Measurements from ENCODE around the gene IRF2BP2.

Gene IRF2BP2

GRCh38 chr1:234611225-234611846 lies 1.4 kb upstream of the IRF2BP2 start (continued):
- TF ChIP-seq ZBTB49 (tag by site-specific recombination; IDR thresholded peaks at IDR 0.05; ENCODE audit: low read depth): no peak
- TF ChIP-seq ZNF18 (tag by site-specific recombination; IDR thresholded peaks at IDR 0.05): peak; percentile 17; the same call in 1 of the 2 replicates
- TF ChIP-seq IKZF3 (tag by site-specific recombination; IDR thresholded peaks at IDR 0.05): no peak
- TF ChIP-seq YY1 (tag by site-specific recombination; IDR thresholded peaks at IDR 0.05): no peak
- no peak for TF ChIP-seq ZNF701 (tag by site-specific recombination; IDR thresholded peaks at IDR 0.05)
- TF ChIP-seq ZNF548 (tag by site-specific recombination; IDR thresholded peaks at IDR 0.05): no peak
- no peak for TF ChIP-seq MZF1 (tag by site-specific recombination; IDR thresholded peaks at IDR 0.05; ENCODE audit: borderline replicate concordance)
- TF ChIP-seq ZNF341 (tag by site-specific recombination; IDR thresholded peaks at IDR 0.05; ENCODE audit: low read depth): no peak; the same call in 1 of the 2 replicates
- TF ChIP-seq ZIC2 (tag by site-specific recombination; IDR thresholded peaks at IDR 0.05): no peak; the same call in 1 of the 2 replicates
- 0 out of 2 replicates have a peak, but pooled peaks have one; percentile 9 for TF ChIP-seq OVOL3 (tag by site-specific recombination; IDR thresholded peaks at IDR 0.05)
- no peak for TF ChIP-seq BCL6B (tag by site-specific recombination; IDR thresholded peaks at IDR 0.05)
- TF ChIP-seq MYNN (tag by site-specific recombination; IDR thresholded peaks at IDR 0.05; ENCODE audit: borderline replicate concordance): peak; percentile 94
- TF ChIP-seq ZNF16 (tag by site-specific recombination; IDR thresholded peaks at IDR 0.05; ENCODE audit: low read depth): no peak
- no peak for TF ChIP-seq ZNF280D (tag by site-specific recombination; IDR thresholded peaks at IDR 0.05)
- peak; percentile 30 for TF ChIP-seq ZNF184 (tag by site-specific recombination; IDR thresholded peaks at IDR 0.05)
- no peak for TF ChIP-seq ZNF624 (tag by site-specific recombination; IDR thresholded peaks at IDR 0.05)
- TF ChIP-seq PRDM1 (tag by site-specific recombination; IDR thresholded peaks at IDR 0.05): peak; percentile 88
- TF ChIP-seq ZNF837 (tag by site-specific recombination; IDR thresholded peaks at IDR 0.05): no peak
- TF ChIP-seq SCRT2 (tag by site-specific recombination; IDR thresholded peaks at IDR 0.05): no peak
- no peak for TF ChIP-seq ZBTB11 (tag by site-specific recombination; conservative IDR thresholded peaks at IDR 0.05; ENCODE audit: low read depth)
- no peak for TF ChIP-seq ZNF133 (tag by site-specific recombination; IDR thresholded peaks at IDR 0.05)
- no peak for TF ChIP-seq PBX3 (CRISPR knock-in tag; IDR thresholded peaks at IDR 0.05)
- peak; percentile 65 for TF ChIP-seq ZNF843 (tag by site-specific recombination; IDR thresholded peaks at IDR 0.05)
- no peak for TF ChIP-seq GLIS1 (tag by site-specific recombination; IDR thresholded peaks at IDR 0.05)
- TF ChIP-seq ZSCAN23 (tag by site-specific recombination; IDR thresholded peaks at IDR 0.05): no peak
- no peak for TF ChIP-seq ZNF354C (tag by site-specific recombination; IDR thresholded peaks at IDR 0.05; ENCODE audit: borderline replicate concordance, low read depth)

Measured in HEK293 (cell line).